CD14-positive monocyte (primary cell): ENCODE data around the gene MEGF6. TPM values are rescaled to one million over a fixed set of nuclear protein-coding genes. Genes with fewer than 3 reads are reported as not detected.

ENCODE experiments used
- DNase-seq, 3 donors: peaks; one replicate each; pipeline ENCODE4 v3.0.0-alpha.2; 2011 to 2022
- H2AFZ ChIP-seq: 2 replicates; pipeline ENCODE4 v1.6.0; 2012; ENCODE audit warnings: mild to moderate bottlenecking, low read depth, low read length, inconsistent platforms; ENCODE audit not compliant: insufficient read depth, poor library complexity, severe bottlenecking
- H3K27ac ChIP-seq, 2 donors: 1 replicate in 1 of 2; 2 replicates in 1 of 2; pipeline ENCODE4 v1.5.1; 2012 to 2013; ENCODE audit warnings: low read length in 2 of 2, control low read depth in 1 of 2, inconsistent platforms in 1 of 2, low read depth in 1 of 2, mild to moderate bottlenecking in 1 of 2
- H3K27me3 ChIP-seq, 2 donors: one replicate each; pipeline versions ENCODE4 v1.6.0 to v1.6.1; 2011 to 2013; ENCODE audit warnings: low read length in 2 of 2; ENCODE audit not compliant: control insufficient read depth in 2 of 2, insufficient read depth in 2 of 2
- H3K36me3 ChIP-seq, 2 donors: replicated peaks in 1 of 2; 1 replicate in 1 of 2; 2 replicates in 1 of 2; pipeline versions ENCODE4 v1.5.1 to v1.6.1; 2012 to 2013; ENCODE audit warnings: low read length in 2 of 2, control low read depth in 1 of 2, inconsistent platforms in 1 of 2, mild to moderate bottlenecking in 1 of 2; ENCODE audit not compliant: insufficient read depth in 2 of 2, control insufficient read depth in 1 of 2
- H3K4me1 ChIP-seq, 2 donors: 1 replicate in 1 of 2; 2 replicates in 1 of 2; pipeline versions ENCODE4 v1.5.1 to v1.6.1; 2012 to 2013; ENCODE audit warnings: low read length in 2 of 2, control low read depth in 1 of 2, inconsistent platforms in 1 of 2, mild to moderate bottlenecking in 1 of 2, moderate library complexity in 1 of 2; ENCODE audit not compliant: insufficient read depth in 2 of 2, control insufficient read depth in 1 of 2
- H3K4me2 ChIP-seq: replicated peaks from 2 replicates; pipeline ENCODE3; 2012; ENCODE audit warnings: low read length, moderate library complexity, mild to moderate bottlenecking; ENCODE audit not compliant: poor library complexity, severe bottlenecking; ENCODE audit errors: extremely low read depth
- H3K4me3 ChIP-seq, 3 experiments: fragments of 200-600 bp in 1 of 3; sonication (generic) in 1 of 3; replicated peaks in 1 of 3; 1 replicate in 2 of 3; 2 replicates in 1 of 3; pipeline ENCODE4 v1.5.1; 2011 to 2013; ENCODE audit warnings: low read length in 3 of 3, mild to moderate bottlenecking in 3 of 3, control low read depth in 2 of 3, low read depth in 2 of 3, inconsistent platforms in 1 of 3, moderate library complexity in 1 of 3
- H3K79me2 ChIP-seq: 2 replicates; pipeline ENCODE4 v1.6.0; 2012; ENCODE audit warnings: mild to moderate bottlenecking, control low read depth, inconsistent platforms, low read length, moderate library complexity; ENCODE audit not compliant: insufficient read depth
- H3K9ac ChIP-seq: 2 replicates; pipeline ENCODE4 v1.6.0; 2017; ENCODE audit warnings: low read length, mild to moderate bottlenecking; ENCODE audit not compliant: insufficient read depth, poor library complexity, severe bottlenecking
- H3K9me3 ChIP-seq, 2 donors: replicated peaks in 1 of 2; 1 replicate in 1 of 2; 2 replicates in 1 of 2; pipeline versions ENCODE4 v1.5.1 to v1.6.1; 2012 to 2013; ENCODE audit warnings: low read length in 2 of 2, control low read depth in 1 of 2; ENCODE audit not compliant: control insufficient read depth in 1 of 2, insufficient read depth in 1 of 2
- H4K20me1 ChIP-seq: 2 replicates; pipeline ENCODE4 v1.6.0; 2012; ENCODE audit warnings: mild to moderate bottlenecking, low read length, control low read depth, moderate library complexity; ENCODE audit not compliant: insufficient read depth
- H3K27ac Mint-ChIP-seq, 7 donors: one replicate each; pipeline ENCODE4 v1.8.0; 2020; ENCODE audit warnings: mild to moderate bottlenecking in 7 of 7, mixed read lengths in 7 of 7, moderate library complexity in 6 of 7, inconsistent platforms in 2 of 7
- H3K27me3 Mint-ChIP-seq, 3 donors: one replicate each; pipeline ENCODE4 v1.8.0; 2021 to 2022; ENCODE audit warnings: low read depth in 3 of 3, mild to moderate bottlenecking in 3 of 3, mixed read lengths in 3 of 3, moderate library complexity in 3 of 3, inconsistent platforms in 1 of 3
- H3K36me3 Mint-ChIP-seq, 2 donors: one replicate each; pipeline ENCODE4 v1.8.0; 2020; ENCODE audit warnings: mixed read lengths in 2 of 2, inconsistent platforms in 1 of 2, mild to moderate bottlenecking in 1 of 2
- H3K4me1 Mint-ChIP-seq: one replicate; pipeline ENCODE4 v1.8.0; 2020; ENCODE audit warnings: mild to moderate bottlenecking, mixed read lengths
- H3K4me3 Mint-ChIP-seq, 2 donors: one replicate each; pipeline ENCODE4 v1.8.0; 2020; ENCODE audit warnings: mild to moderate bottlenecking in 2 of 2, mixed read lengths in 2 of 2, moderate library complexity in 1 of 2
- H3K9me3 Mint-ChIP-seq, 7 donors: one replicate each; pipeline ENCODE4 v1.8.0; 2020 to 2022; ENCODE audit warnings: mixed read lengths in 7 of 7, mild to moderate bottlenecking in 6 of 7, moderate library complexity in 6 of 7, inconsistent platforms in 2 of 7
- CTCF ChIP-seq: fragments of 200-600 bp; IDR thresholded peaks from one replicate; pipeline ENCODE4 v1.8.0; 2022; ENCODE audit warnings: antibody characterized with exemption, mild to moderate bottlenecking
- WGBS: methylation state at CpG from one replicate; pipeline ENCODE4 v1.1.5; 2013; ENCODE audit warnings: missing lambda C conversion rate; ENCODE audit not compliant: insufficient coverage; 5-methylcytosine and 5-hydroxymethylcytosine counted together
- intact Hi-C, 2 donors: fragments of 100-400 bp; cut with micrococcal nuclease; formaldehyde crosslinking; loops; one replicate each; pipeline versions ENCODE4 v1.15.0 to v1.15.1; 2023
- polyA plus RNA-seq, 3 donors: library from polyadenylated mRNA; depleted of rRNA in 1 of 3; unstranded in 2 of 3; stranded (reverse) in 1 of 3; fragments of 300-500 nt in 2 of 3; fragments of >200 nt in 1 of 3; fragmentation: Illumina TruSeq in 2 of 3; gene quantifications; 1 replicate in 2 of 3; 2 replicates in 1 of 3; pipeline ENCODE4 v1.2.3, GENCODE V29; 2012 to 2021

MEGF6 gene
- polyA plus RNA-seq, 3 donors = 0.39 to 3.8 (median 1.2) TPM

- TF ChIP-seq CTCF = no peak
- no peak overlapping the region for H3K27ac ChIP-seq
- H3K9me3 ChIP-seq = peaks cover 0 to 7% of the 10 kb centered on the region in 2 donors
- Mint-ChIP-seq H3K27ac (no peak overlapping the region), H3K4me3 (no peak overlapping the region), H3K27me3 (peaks cover 0 to 3% (median 2%) of the 10 kb centered on the region in 3 donors), H3K36me3 (no peaks in the 10 kb centered on the region), H3K4me1 (peaks cover 4% of the 10 kb centered on the region), H3K9me3 (no peaks in the 10 kb centered on the region)
- no peaks in the 10 kb centered on the region for H3K27me3 ChIP-seq
- H2AFZ ChIP-seq = no peak overlapping the region
- no peak overlapping the region for H3K4me3 ChIP-seq
- no peaks in the 10 kb centered on the region for H3K79me2 ChIP-seq
- no peak for DNase-seq
- intact Hi-C loops = loop anchor here in 1 of 2 donors (10.0 kb wide), 1 partner anchor 145 kb away; no protein-coding TSS in a partner anchor
- H3K4me2 ChIP-seq = no peak overlapping the region
- no peaks in the 10 kb centered on the region for H4K20me1 ChIP-seq
- H3K4me1 ChIP-seq = peaks cover 0 to 4% of the 10 kb centered on the region in 2 donors
- H3K9ac ChIP-seq = no peak overlapping the region
- no peaks in the 10 kb centered on the region for H3K36me3 ChIP-seq
- 85% methylated on average over 26 of the region's 27 CpGs for WGBS
Observed at GRCh38 chr1:3590139-3590763, 21.1 kb downstream of the MEGF6 start.

GRCh38 chr1:3588395-3588794 is 22.9 kb downstream of the MEGF6 start:
- Histone ChIP-seq H4K20me1 (no peaks in the 10 kb centered on the region), H3K9me3 (peaks cover 0 to 21% of the 10 kb centered on the region in 2 donors), H3K27ac (no peak overlapping the region), H3K9ac (no peak overlapping the region), H3K4me2 (no peak overlapping the region), H2AFZ (no peak overlapping the region), H3K36me3 (no peaks in the 10 kb centered on the region), H3K4me1 (no peaks in the 10 kb centered on the region), H3K27me3 (no peaks in the 10 kb centered on the region), H3K4me3 (no peak overlapping the region), H3K79me2 (no peaks in the 10 kb centered on the region)
- H3K4me1 Mint-ChIP-seq = no peaks in the 10 kb centered on the region
- intact Hi-C loops = no loop called here
- H3K27me3 Mint-ChIP-seq = peaks cover 0 to 2% (median 0%) of the 10 kb centered on the region in 3 donors
- H3K9me3 Mint-ChIP-seq = peaks cover 2 to 10% (median 5%) of the 10 kb centered on the region in 7 donors
- H3K4me3 Mint-ChIP-seq = no peak overlapping the region
- DNase-seq = no peak
- no peak for TF ChIP-seq CTCF
- H3K27ac Mint-ChIP-seq = no peak overlapping the region
- 88% methylated on average over 5 of the region's 5 CpGs for WGBS
- no peaks in the 10 kb centered on the region for H3K36me3 Mint-ChIP-seq
